ENCODE results near the gene CCDC51. TPM values are rescaled to one million over a fixed set of nuclear protein-coding genes. Genes with fewer than 3 reads are reported as not detected.

The CCDC51 gene
- total and polyA plus RNA-seq, 2 of the 13 experiments (the other 11 are each of a cell fraction or from before 2014, with no cell fraction given): 18.1 to 29.4 TPM

- no peak for TF ChIP-seq ZBTB34 (CRISPR knock-in tag; IDR thresholded peaks at IDR 0.05)
- no peak for TF ChIP-seq AHDC1 (CRISPR knock-in tag; IDR thresholded peaks at IDR 0.05; ENCODE audit: borderline replicate concordance)
These were observed 32.3 kb downstream of the CCDC51 start (continued) for GRCh38 chr3:48407542-48408099.

Data from HepG2 (cell line).